Smooth muscle cell (in vitro differentiated cells): ENCODE results near the gene POLR2H. TPM values are rescaled to one million over a fixed set of nuclear protein-coding genes. Genes with fewer than 3 reads are reported as not detected.

ENCODE experiments used
- DNase-seq: peaks from one replicate; lab custom pipeline; 2025; ENCODE audit not compliant: unreplicated experiment; lab: John Stamatoyannopoulos, UW
- H2AFZ ChIP-seq: fragments of 200-600 bp; sonication (generic); 2 replicates; pipeline ENCODE4 v1.6.0; 2016; ENCODE audit warnings: antibody characterized with exemption, low read depth, mild to moderate bottlenecking
- H3F3A ChIP-seq: fragments of 200-600 bp; sonication (generic); 2 replicates; pipeline ENCODE4 v1.6.0; 2017; ENCODE audit warnings: antibody characterized with exemption, low read depth
- H3K27ac ChIP-seq: fragments of 200-600 bp; sonication (generic); 2 replicates; pipeline ENCODE4 v1.5.1; 2016; ENCODE audit warnings: low read depth, mild to moderate bottlenecking
- H3K27me3 ChIP-seq: fragments of 200-600 bp; sonication (generic); 2 replicates; pipeline ENCODE4 v1.6.1; 2016; ENCODE audit warnings: low read depth, mild to moderate bottlenecking
- H3K36me3 ChIP-seq: fragments of 200-600 bp; sonication (generic); 2 replicates; pipeline ENCODE4 v1.5.1; 2016; ENCODE audit warnings: low read depth
- H3K4me1 ChIP-seq: fragments of 200-600 bp; sonication (generic); 2 replicates; pipeline ENCODE4 v1.5.1; 2016; ENCODE audit warnings: low read depth
- H3K4me2 ChIP-seq: fragments of 200-600 bp; sonication (generic); 2 replicates; pipeline ENCODE4 v1.6.0; 2016; ENCODE audit warnings: mild to moderate bottlenecking
- H3K4me3 ChIP-seq: fragments of 200-600 bp; sonication (generic); 2 replicates; pipeline ENCODE4 v1.5.1; 2016; ENCODE audit warnings: mild to moderate bottlenecking
- H3K79me2 ChIP-seq: fragments of 200-600 bp; sonication (generic); 2 replicates; pipeline ENCODE4 v1.6.0; 2016; ENCODE audit warnings: low read depth, mild to moderate bottlenecking
- H3K9ac ChIP-seq: fragments of 200-600 bp; sonication (generic); 2 replicates; pipeline ENCODE4 v1.6.0; 2016; ENCODE audit warnings: low read depth
- H3K9me3 ChIP-seq: fragments of 200-600 bp; sonication (generic); replicated peaks from 2 replicates; pipeline ENCODE4 v1.5.1; 2016; ENCODE audit warnings: low read depth
- H4K20me1 ChIP-seq: fragments of 200-600 bp; sonication (generic); 2 replicates; pipeline ENCODE4 v1.6.0; 2016; ENCODE audit warnings: low read depth
- CTCF ChIP-seq: fragments of 200-600 bp; sonication (generic); IDR thresholded peaks from 2 replicates; pipeline ENCODE4 v1.5.1; 2017; ENCODE audit warnings: borderline replicate concordance, mild to moderate bottlenecking, antibody characterized with exemption; ENCODE audit not compliant: insufficient read depth, poor library complexity, severe bottlenecking
- WGBS: methylation state at CpG from one replicate; pipeline ENCODE4 v1.1.7; 2016; ENCODE audit warnings: low lambda C conversion rate; 5-methylcytosine and 5-hydroxymethylcytosine counted together
- polyA plus RNA-seq: library from polyadenylated mRNA; unstranded; fragments of >200 nt; fragmentation: Nextera tagmentation; extraction: Ambion mirVana; gene quantifications from 2 replicates; pipeline ENCODE4 v1.2.1, GENCODE V29; 2016
- total RNA-seq: library from RNA; depleted of rRNA; stranded (reverse); fragments of >200 nt; gene quantifications from 2 replicates; pipeline ENCODE4 v1.2.3, GENCODE V29; 2014

The POLR2H gene
- total and polyA plus RNA-seq, 2 experiments from 2014 or later, result 77.9 to 154 TPM

- Histone ChIP-seq H3K4me2 (peak overlapping the region; percentile 92), H3K9ac (peak overlapping the region; percentile 98), H2AFZ (peak overlapping the region; percentile 28), H3K27ac (peak overlapping the region; percentile 98), H4K20me1 (peaks cover 10% of the 10 kb centered on the region), H3K79me2 (peaks cover 24% of the 10 kb centered on the region), H3F3A (peaks cover 12% of the 10 kb centered on the region), H3K4me3 (peak overlapping the region; percentile 77), H3K4me1 (peaks cover 15% of the 10 kb centered on the region), H3K36me3 (peaks cover 4% of the 10 kb centered on the region), H3K9me3 (no peaks in the 10 kb centered on the region), H3K27me3 (no peaks in the 10 kb centered on the region)
- WGBS, result 0% methylated on average over 24 of the region's 38 CpGs
- peak; percentile 68 for DNase-seq
- no peak for TF ChIP-seq CTCF
These were observed 590 bp downstream of the POLR2H start for GRCh38 chr3:184361932-184362667.

- H3K79me2 ChIP-seq, result peaks cover 24% of the 10 kb centered on the region
- peaks cover 15% of the 10 kb centered on the region for H3K4me1 ChIP-seq
- peak; percentile 43 for TF ChIP-seq CTCF
- DNase-seq, result peak; percentile 84
- H3K4me2 ChIP-seq, result peak overlapping the region; percentile 92
- WGBS, result under 1% methylated on average over 54 of the region's 68 CpGs
- peaks cover 13% of the 10 kb centered on the region for H4K20me1 ChIP-seq
- H3K27ac ChIP-seq, result peak overlapping the region; percentile 98
- H3K36me3 ChIP-seq, result peaks cover 7% of the 10 kb centered on the region
- peak overlapping the region; percentile 77 for H3K4me3 ChIP-seq
- peak overlapping the region; percentile 98 for H3K9ac ChIP-seq
- H3K9me3 ChIP-seq, result no peaks in the 10 kb centered on the region
- H3F3A ChIP-seq, result peaks cover 12% of the 10 kb centered on the region
- no peaks in the 10 kb centered on the region for H3K27me3 ChIP-seq
- peak overlapping the region; percentile 64 for H2AFZ ChIP-seq
These were observed 1.4 kb downstream of the POLR2H start for GRCh38 chr3:184362668-184363546.

- no peak for TF ChIP-seq CTCF
- peaks cover 18% of the 10 kb centered on the region for H3K79me2 ChIP-seq
- peaks cover 13% of the 10 kb centered on the region for H4K20me1 ChIP-seq
- H3K9ac ChIP-seq, result no peak overlapping the region
- no peak overlapping the region for H3K27ac ChIP-seq
- H3K36me3 ChIP-seq, result peaks cover 7% of the 10 kb centered on the region
- DNase-seq, result no peak
- H3K4me1 ChIP-seq, result peaks cover 7% of the 10 kb centered on the region
- H3K27me3 ChIP-seq, result no peaks in the 10 kb centered on the region
- H2AFZ ChIP-seq, result no peak overlapping the region
- peaks cover 15% of the 10 kb centered on the region for H3F3A ChIP-seq
- H3K9me3 ChIP-seq, result no peaks in the 10 kb centered on the region
- no peak overlapping the region for H3K4me2 ChIP-seq
- no peak overlapping the region for H3K4me3 ChIP-seq
- 97% methylated on average over 5 of the region's 5 CpGs for WGBS
These were observed 5.2 kb downstream of the POLR2H start for GRCh38 chr3:184366619-184367289.
